PC-3 (cell line): Measurements from ENCODE around the gene NDUFS7.

ENCODE experiments used
- CTCF ChIP-seq: fragments of 300-600 bp; sonication (generic); conservative IDR thresholded peaks from 2 replicates; pipeline ENCODE4 v1.5.1; 2017; ENCODE audit warnings: antibody characterized with exemption, low read depth, mild to moderate bottlenecking, low read length
- EZH2 ChIP-seq: fragments of 300-600 bp; sonication (generic); IDR thresholded peaks from one replicate; pipeline ENCODE4 v1.6.1; 2017; ENCODE audit warnings: antibody characterized with exemption, mild to moderate bottlenecking, low read length; ENCODE audit not compliant: unreplicated experiment
- EZH2phosphoT487 ChIP-seq: fragments of 300-600 bp; sonication (generic); IDR thresholded peaks from 2 replicates; pipeline ENCODE4 v1.6.1; 2018; ENCODE audit warnings: mild to moderate bottlenecking, antibody characterized with exemption, low read length, borderline replicate concordance

DNA sequence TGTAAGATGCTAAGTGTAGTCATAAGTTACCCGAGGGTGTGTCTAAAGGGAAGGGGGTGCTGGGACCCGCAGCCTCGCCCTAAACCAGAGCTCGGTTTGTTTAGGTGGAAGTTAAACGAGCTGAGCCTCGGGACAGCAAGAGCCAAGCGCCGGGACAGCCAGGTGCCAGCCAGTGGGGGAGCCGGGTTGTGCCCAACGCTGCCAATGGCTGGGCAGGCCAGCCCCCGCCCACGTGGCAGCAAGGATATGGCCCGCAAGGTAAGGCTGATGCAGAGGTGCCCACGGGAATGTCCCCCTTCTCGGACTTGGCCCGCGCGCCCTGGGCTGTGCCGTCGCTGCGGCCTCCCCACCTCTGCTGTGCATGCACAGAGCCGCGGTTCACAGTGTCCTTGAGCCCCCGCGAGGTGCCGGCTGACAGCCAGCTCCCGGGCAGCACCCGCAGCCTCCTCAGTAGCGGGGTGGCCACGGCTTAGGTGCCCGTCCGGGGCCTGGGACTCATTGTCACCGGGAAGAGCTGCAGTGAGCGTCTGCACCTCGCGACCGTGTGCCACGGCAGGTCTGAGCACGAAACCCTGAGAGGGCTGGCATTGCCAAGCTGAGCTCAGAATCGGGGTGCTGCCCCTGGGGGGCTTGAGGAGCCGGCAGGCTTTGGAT lies 45.2 kb downstream of the NDUFS7 start:
- TF ChIP-seq CTCF (no peak), EZH2 (no peak), EZH2phosphoT487 (no peak)
